HEK293T (cell line): ENCODE data around the gene GKAP1.
A peak's percentile ranks its signal among the peaks of the same experiment; 100 is the strongest.
"Not testable (repeated sequence)": the region's sequence is repeated elsewhere in the genome, so short reads cannot be mapped to it uniquely, and the experiment has no call there.

Source experiments
- CTCF ChIA-PET: fragments of 350-600 bp; formaldehyde crosslinking; extraction: SDS; loops from one replicate; lab custom pipeline; 2021; ENCODE audit warnings: antibody characterized with exemption, inconsistent platforms; lab: Yijun Ruan, JAX
- POLR2A ChIA-PET: fragments of 350-600 bp; formaldehyde crosslinking; extraction: SDS; loops from one replicate; lab custom pipeline; 2020; ENCODE audit warnings: antibody characterized with exemption, inconsistent platforms; lab: Yijun Ruan, JAX
- DNase-seq: peaks from one replicate; pipeline ENCODE4 v3.0.0; 2012; ENCODE audit warnings: mixed read lengths; ENCODE audit errors: extremely low spot score
- ARNT ChIP-seq: fragments of 450-650 bp; IDR thresholded peaks from 2 replicates; pipeline ENCODE4 v1.6.1; 2017; ENCODE audit warnings: mild to moderate bottlenecking
- BHLHE40 ChIP-seq: fragments of 450-650 bp; IDR thresholded peaks from 2 replicates; pipeline ENCODE4 v1.6.1; 2016; ENCODE audit warnings: mild to moderate bottlenecking, moderate library complexity, borderline replicate concordance
- CTBP1 ChIP-seq: fragments of 450-650 bp; IDR thresholded peaks from 2 replicates; pipeline ENCODE4 v1.6.1; 2016; ENCODE audit warnings: borderline replicate concordance
- ELF4 ChIP-seq: fragments of 450-650 bp; IDR thresholded peaks from 2 replicates; pipeline ENCODE4 v1.6.1; 2017; ENCODE audit warnings: antibody characterized with exemption
- FOXA1 ChIP-seq: fragments of 450-650 bp; IDR thresholded peaks from 2 replicates; pipeline ENCODE4 v1.6.1; 2016; ENCODE audit warnings: mild to moderate bottlenecking
- FOXK2 ChIP-seq: fragments of 450-650 bp; IDR thresholded peaks from 2 replicates; pipeline ENCODE4 v1.6.1; 2016; ENCODE audit warnings: mild to moderate bottlenecking
- FOXM1 ChIP-seq: fragments of 450-650 bp; IDR thresholded peaks from 2 replicates; pipeline ENCODE4 v1.6.1; 2017; ENCODE audit warnings: mild to moderate bottlenecking, borderline replicate concordance
- HDGF ChIP-seq: fragments of 450-650 bp; IDR thresholded peaks from 2 replicates; pipeline ENCODE4 v1.6.1; 2017; ENCODE audit warnings: antibody characterized with exemption, borderline replicate concordance
- L3MBTL2 ChIP-seq: fragments of 450-650 bp; conservative IDR thresholded peaks from 2 replicates; pipeline ENCODE4 v1.6.1; 2016; ENCODE audit warnings: mild to moderate bottlenecking
- LEF1 ChIP-seq: fragments of 450-650 bp; IDR thresholded peaks from 2 replicates; pipeline ENCODE4 v1.6.1; 2017; ENCODE audit warnings: mild to moderate bottlenecking, borderline replicate concordance
- NFRKB ChIP-seq: fragments of 450-650 bp; IDR thresholded peaks from 2 replicates; pipeline ENCODE4 v1.6.1; 2016; ENCODE audit warnings: mild to moderate bottlenecking, moderate library complexity
- SP1 ChIP-seq: fragments of 450-650 bp; IDR thresholded peaks from 2 replicates; pipeline ENCODE4 v1.6.1; 2017
- SUZ12 ChIP-seq: fragments of 450-650 bp; IDR thresholded peaks from 2 replicates; pipeline ENCODE4 v1.6.1; 2016; ENCODE audit warnings: mild to moderate bottlenecking
- TARDBP ChIP-seq: fragments of 450-650 bp; IDR thresholded peaks from 2 replicates; pipeline ENCODE4 v1.6.1; 2016
- ZNF384 ChIP-seq: fragments of 450-650 bp; IDR thresholded peaks from 2 replicates; pipeline ENCODE4 v1.6.1; 2016
- TF ChIP-seq, protein P1 (sequence below): fragments of 450-650 bp; IDR thresholded peaks from 2 replicates; pipeline ENCODE4 v1.6.1; 2016

Gene GKAP1

DNA sequence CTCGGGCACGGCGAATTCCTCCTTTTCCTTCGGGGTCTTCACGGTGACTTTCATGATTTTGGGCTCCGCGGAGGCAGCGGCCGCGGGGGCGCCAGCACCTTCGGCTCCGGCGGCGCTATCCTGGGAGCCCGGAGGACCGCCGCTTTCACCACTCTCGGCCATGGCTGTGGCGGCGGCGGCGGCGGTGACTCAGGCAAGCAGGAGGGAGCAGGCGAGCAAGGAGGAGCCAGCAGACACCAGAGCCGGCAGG, 110.1 kb downstream of the GKAP1 start:
- CTCF ChIA-PET = no interaction called here
- POLR2A ChIA-PET = interaction anchor here (1.0 to 1.9 kb wide), 3 partner anchors 11 to 42 kb away, joined by 3 to 4 read pairs (median 3); no protein-coding TSS in a partner anchor
- TF ChIP-seq NFRKB = no peak
- no peak for TF ChIP-seq ARNT
- no peak for TF ChIP-seq TARDBP
- TF ChIP-seq FOXK2 = no peak
- no peak for TF ChIP-seq ZNF384
- TF ChIP-seq FOXA1 = no peak
- TF ChIP-seq HDGF = no peak
- no peak for TF ChIP-seq FOXM1
- TF ChIP-seq BHLHE40 = no peak
- no peak for DNase-seq

DNA sequence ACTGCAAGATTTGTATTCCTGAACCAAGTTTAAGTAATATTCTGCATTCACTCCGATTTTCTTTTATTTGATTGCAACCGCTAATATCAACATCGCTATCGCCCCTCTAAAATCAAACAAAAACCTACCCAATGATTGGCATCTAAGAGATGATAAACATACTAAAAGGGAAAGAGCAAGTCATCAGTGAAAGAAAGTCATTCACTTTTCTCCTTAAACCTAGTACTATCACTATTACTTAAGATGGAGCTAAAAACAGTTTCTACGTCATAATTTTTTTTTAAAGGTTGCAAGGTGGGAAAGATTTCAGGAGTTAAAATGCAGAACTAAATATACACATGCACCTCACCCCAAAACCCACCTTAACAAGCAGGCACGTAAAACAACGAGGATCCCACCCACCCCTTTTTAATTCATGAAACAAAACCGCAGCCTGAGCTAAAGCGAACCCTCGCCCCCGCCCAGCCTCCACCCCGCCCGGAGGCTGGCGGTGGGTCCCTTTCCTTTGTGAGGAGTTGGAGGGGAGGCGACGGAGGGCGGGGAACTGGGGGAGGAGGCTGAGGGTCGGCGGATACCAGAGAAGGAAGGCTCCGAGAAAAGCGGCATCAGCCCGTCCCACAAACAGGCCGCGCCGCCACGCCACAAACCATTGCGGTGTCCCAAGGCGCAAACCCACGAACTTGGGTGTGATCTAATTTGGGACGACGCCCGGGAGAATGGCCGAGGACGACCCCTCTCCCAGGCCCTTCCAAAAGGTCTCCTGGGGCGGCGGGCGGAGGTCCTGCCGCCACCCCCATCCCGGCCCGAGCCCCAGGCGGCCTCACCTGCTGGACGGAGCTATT, 110.7 kb downstream of the GKAP1 start:
- DNase-seq = peak; percentile 59
- POLR2A ChIA-PET = interaction anchor here (0.8 to 1.9 kb wide), 2 partner anchors 10 to 18 kb away, joined by 3 to 4 read pairs; no protein-coding TSS in a partner anchor
- CTCF ChIA-PET = no interaction called here
- TF ChIP-seq FOXA1 = no peak
- TF ChIP-seq SUZ12 = no peak
- no peak for TF ChIP-seq NFRKB
- TF ChIP-seq TARDBP = no peak
- TF ChIP-seq BHLHE40 = no peak

DNA sequence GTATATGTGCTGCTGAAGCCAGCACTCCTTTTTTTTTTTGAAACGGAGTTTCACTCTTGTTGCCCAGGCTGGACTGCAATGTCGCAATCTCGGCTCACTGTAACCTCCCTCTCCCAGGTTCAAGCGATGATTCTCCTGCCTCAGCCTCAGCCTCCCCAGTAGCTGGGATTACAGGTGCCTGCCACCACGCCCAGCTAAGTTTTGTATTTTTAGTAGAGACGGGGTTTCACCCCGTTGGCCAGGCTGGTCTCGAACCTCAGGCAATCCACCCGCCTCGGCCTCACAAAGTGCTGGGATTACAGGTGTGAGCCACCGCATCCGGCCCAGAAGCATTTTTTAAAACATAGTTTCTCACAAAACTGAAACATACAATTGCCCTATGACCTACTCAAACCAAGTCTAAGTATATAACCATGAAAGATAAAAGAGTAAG, 112.3 kb downstream of the GKAP1 start:
- CTCF ChIA-PET = not testable (repeated sequence)

DNA sequence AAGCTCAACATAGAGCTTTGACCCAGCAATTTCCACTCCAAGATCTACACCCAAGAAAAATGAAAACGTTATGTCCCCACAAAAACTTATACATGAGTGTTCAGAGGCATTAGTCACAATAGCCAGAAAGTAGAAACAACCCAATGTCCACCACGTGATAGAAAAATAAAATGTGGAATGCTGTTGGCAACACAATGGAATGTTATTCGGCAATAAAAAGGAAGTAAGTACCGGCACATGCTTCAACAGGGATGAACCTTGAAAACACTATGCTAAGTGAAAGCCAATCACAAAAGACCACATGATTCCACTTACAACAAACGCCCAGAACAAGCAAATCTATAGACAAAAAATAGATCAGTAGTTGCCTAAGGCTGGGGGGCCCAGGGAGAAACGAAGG, 115.8 kb downstream of the GKAP1 start:
- POLR2A ChIA-PET = no interaction called here
- CTCF ChIA-PET = interaction anchor here (0.8 kb wide), 1 partner anchor 170 kb away, joined by 3 read pairs; no protein-coding TSS in a partner anchor

More for the DNA sequence above, 112.3 kb downstream of the GKAP1 start:
- POLR2A ChIA-PET, DNase-seq: not testable (repeated sequence)

DNA sequence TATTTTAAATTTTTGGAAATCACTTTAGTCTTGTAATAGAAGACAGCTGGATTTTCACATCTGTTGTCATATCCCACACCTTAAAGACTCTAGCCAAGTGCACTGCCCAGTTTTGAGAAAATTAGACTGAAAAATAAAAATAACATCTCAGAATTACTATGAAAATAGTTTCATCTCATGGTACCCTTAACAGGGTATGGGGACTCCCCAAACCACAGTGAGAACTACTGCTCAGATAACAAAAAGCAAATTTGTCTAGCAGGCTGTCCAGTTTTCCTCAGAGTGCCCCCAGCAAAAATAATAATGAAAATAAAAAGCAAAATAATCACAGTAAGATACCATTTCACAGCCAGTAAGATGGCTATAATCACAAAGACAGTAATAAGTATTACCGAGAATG, 116.3 kb downstream of the GKAP1 start:
- CTCF ChIA-PET = no interaction called here
- DNase-seq = no peak
- POLR2A ChIA-PET = no interaction called here
- no peak for TF ChIP-seq LEF1

More for the DNA sequence above, 115.8 kb downstream of the GKAP1 start:
- no peak for DNase-seq
- no peak for TF ChIP-seq FOXK2
- no peak for TF ChIP-seq NFRKB
- no peak for TF ChIP-seq ELF4
- no peak for TF ChIP-seq ARNT
- TF ChIP-seq FOXA1 = no peak
- no peak for TF ChIP-seq TARDBP
- no peak for TF ChIP-seq SUZ12
- no peak for TF ChIP-seq ZNF384
- TF ChIP-seq HDGF = no peak
- TF ChIP-seq LEF1 = no peak

DNA sequence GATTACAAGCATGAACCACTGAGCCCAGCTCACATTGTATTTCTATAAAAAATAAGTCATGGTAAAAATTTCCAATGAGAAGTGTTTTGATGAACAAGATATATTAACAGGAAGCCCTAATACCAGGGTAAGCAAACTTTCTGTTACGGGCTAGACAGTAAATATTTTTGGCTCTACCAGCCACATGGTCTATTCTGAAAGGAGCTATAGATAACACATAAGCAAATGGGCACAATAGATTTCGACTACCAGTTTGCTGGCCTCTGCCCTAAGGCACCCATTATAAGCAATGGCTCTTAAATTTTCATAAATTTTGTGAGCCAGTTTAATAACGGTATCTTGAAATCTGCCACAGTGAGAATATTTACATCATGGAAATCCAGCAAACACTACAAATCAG, 118.0 kb downstream of the GKAP1 start:
- TF ChIP-seq ZNF384 = no peak
- TF ChIP-seq BHLHE40 = no peak
- TF ChIP-seq FOXA1 = no peak
- no peak for TF ChIP-seq SP1
- no peak for TF ChIP-seq CTBP1
- TF ChIP-seq TARDBP = no peak
- TF ChIP-seq, protein P1, sequence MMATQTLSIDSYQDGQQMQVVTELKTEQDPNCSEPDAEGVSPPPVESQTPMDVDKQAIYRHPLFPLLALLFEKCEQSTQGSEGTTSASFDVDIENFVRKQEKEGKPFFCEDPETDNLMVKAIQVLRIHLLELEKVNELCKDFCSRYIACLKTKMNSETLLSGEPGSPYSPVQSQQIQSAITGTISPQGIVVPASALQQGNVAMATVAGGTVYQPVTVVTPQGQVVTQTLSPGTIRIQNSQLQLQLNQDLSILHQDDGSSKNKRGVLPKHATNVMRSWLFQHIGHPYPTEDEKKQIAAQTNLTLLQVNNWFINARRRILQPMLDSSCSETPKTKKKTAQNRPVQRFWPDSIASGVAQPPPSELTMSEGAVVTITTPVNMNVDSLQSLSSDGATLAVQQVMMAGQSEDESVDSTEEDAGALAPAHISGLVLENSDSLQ = no peak
- no peak for TF ChIP-seq HDGF
- TF ChIP-seq FOXM1 = no peak
- no peak for TF ChIP-seq SUZ12
- no peak for DNase-seq
- POLR2A ChIA-PET = no interaction called here
- CTCF ChIA-PET = no interaction called here

DNA sequence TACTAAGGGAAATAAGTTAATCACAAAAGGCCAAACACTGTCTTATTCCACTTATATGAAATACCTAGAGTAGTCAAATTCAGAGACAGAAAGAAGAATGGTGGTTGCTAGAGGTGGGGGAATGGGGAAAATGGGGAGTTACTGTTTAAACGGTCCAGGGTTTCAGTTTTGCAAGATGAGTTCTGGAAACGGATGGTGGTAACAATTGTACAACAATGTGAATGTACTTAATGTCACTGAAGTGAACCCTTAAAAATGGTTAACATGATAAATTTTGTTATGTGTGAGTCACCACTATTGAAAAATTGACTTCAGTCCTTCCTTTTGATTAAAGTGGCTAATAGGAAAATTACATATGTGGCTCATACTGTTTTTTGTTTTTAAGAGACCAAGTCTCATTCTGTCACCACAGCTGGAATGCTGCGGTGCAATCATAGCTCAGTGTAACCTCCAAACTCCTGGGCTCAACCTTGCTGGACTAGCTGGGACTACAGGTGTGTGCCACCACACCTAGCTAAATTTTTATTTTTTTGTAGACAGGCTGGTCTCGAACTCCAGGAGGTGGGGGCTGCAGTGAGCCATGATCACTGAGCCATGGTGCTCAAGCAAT, 118.5 kb downstream of the GKAP1 start:
- TF ChIP-seq FOXA1 (no peak), SUZ12 (no peak), L3MBTL2 (no peak), ELF4 (no peak), ARNT (no peak), ZNF384 (no peak), CTBP1 (no peak), HDGF (no peak), BHLHE40 (no peak), SP1 (no peak), TARDBP (no peak), FOXM1 (no peak), NFRKB (no peak), LEF1 (no peak), FOXK2 (no peak)
- TF ChIP-seq, protein P1 = no peak
- ChIA-PET POLR2A (no interaction called here), CTCF (no interaction called here)
- no peak for DNase-seq
